GM18517 (cell line): ENCODE data around the gene TAF1A.

ENCODE experiments used
- ATAC-seq: cut with Tn5 transposase; IDR thresholded peaks from one replicate; pipeline ENCODE4 v1.9.1; 2021; ENCODE audit warnings: mild to moderate bottlenecking, moderate library complexity; ENCODE audit not compliant: unreplicated experiment

The TAF1A gene

GRCh38 chr1:222600281-222600680, 10.5 kb upstream of the TAF1A start:
- no peak for ATAC-seq

GRCh38 chr1:222596696-222597095, 7.0 kb upstream of the TAF1A start:
- no peak for ATAC-seq

GRCh38 chr1:222594789-222595188, 5.1 kb upstream of the TAF1A start:
- ATAC-seq, result no peak

- ATAC-seq, result no peak
Measured at GRCh38 chr1:222592171-222592570, 2.4 kb upstream of the TAF1A start.

- no peak for ATAC-seq
Measured at GRCh38 chr1:222588135-222588534, 1.6 kb downstream of the TAF1A start.

GRCh38 chr1:222586842-222587241, 2.9 kb downstream of the TAF1A start:
- no peak for ATAC-seq

- peak; percentile 95 for ATAC-seq
Measured at GRCh38 chr1:222583079-222583478, 6.7 kb downstream of the TAF1A start.

- ATAC-seq, result peak; percentile 50
Measured at GRCh38 chr1:222582099-222582774, 7.5 kb downstream of the TAF1A start.

- no peak for ATAC-seq
Measured at GRCh38 chr1:222579316-222579715, 10.4 kb downstream of the TAF1A start.

- ATAC-seq, result no peak
Measured at GRCh38 chr1:222570837-222571236, 18.9 kb downstream of the TAF1A start.

- no peak for ATAC-seq
Measured at GRCh38 chr1:222561656-222562055, 28.1 kb downstream of the TAF1A start.

GRCh38 chr1:222557574-222557973, 32.2 kb downstream of the TAF1A start:
- no peak for ATAC-seq

- ATAC-seq, result no peak
Measured at GRCh38 chr1:222557148-222557547, 32.6 kb downstream of the TAF1A start.

- no peak for ATAC-seq
Measured at GRCh38 chr1:222555992-222556615, 33.6 kb downstream of the TAF1A start.

- ATAC-seq, result no peak
Measured at GRCh38 chr1:222554177-222554576, 35.6 kb downstream of the TAF1A start.

GRCh38 chr1:222552882-222553281, 36.9 kb downstream of the TAF1A start:
- no peak for ATAC-seq

GRCh38 chr1:222547944-222548671, 41.6 kb downstream of the TAF1A start, which contains the start of gene HHIPL2:
HHIPL2 (minus strand) TSS chr1:222548104; CDS start chr1:222548044, 60 bp downstream.
- ATAC-seq, result no peak

GRCh38 chr1:222547260-222547614, 42.5 kb downstream of the TAF1A start:
- no peak for ATAC-seq

GRCh38 chr1:222546548-222547259, 43.0 kb downstream of the TAF1A start:
- no peak for ATAC-seq

GRCh38 chr1:222546091-222546490, 43.6 kb downstream of the TAF1A start:
- ATAC-seq, result no peak

- no peak for ATAC-seq
Measured at GRCh38 chr1:222543817-222544216, 45.9 kb downstream of the TAF1A start.
